HEK293 (cell line): Measurements from ENCODE around the gene ADCY4.
A peak's percentile ranks its signal among the peaks of the same experiment; 100 is the strongest.

Experiments
- CTCF ChIP-seq: fragments of 450-650 bp; formaldehyde crosslinking; IDR thresholded peaks from 2 replicates; pipeline ENCODE4 v1.5.1; 2016; ENCODE audit warnings: missing biosample characterization, missing genetic modification characterization
- GFI1B ChIP-seq: fragments of 450-650 bp; formaldehyde crosslinking; IDR thresholded peaks from 2 replicates; pipeline ENCODE4 v1.5.1; 2016; ENCODE audit warnings: missing biosample characterization, missing genetic modification characterization
- SCRT1 ChIP-seq: fragments of 450-650 bp; formaldehyde crosslinking; IDR thresholded peaks from 2 replicates; pipeline ENCODE4 v1.5.1; 2016; ENCODE audit warnings: missing biosample characterization, missing genetic modification characterization, borderline replicate concordance
- SP2 ChIP-seq: fragments of 450-650 bp; formaldehyde crosslinking; IDR thresholded peaks from 2 replicates; pipeline ENCODE4 v1.5.1; 2016; ENCODE audit warnings: missing biosample characterization, missing genetic modification characterization
- ZBTB48 ChIP-seq: fragments of 450-650 bp; formaldehyde crosslinking; IDR thresholded peaks from 2 replicates; pipeline ENCODE4 v1.5.1; 2016; ENCODE audit warnings: missing biosample characterization, missing genetic modification characterization
- ZFHX2 ChIP-seq: fragments of 450-650 bp; formaldehyde crosslinking; conservative IDR thresholded peaks from 2 replicates; pipeline ENCODE4 v1.5.1; 2016; ENCODE audit warnings: missing biosample characterization, missing genetic modification characterization
- ZFP37 ChIP-seq: fragments of 450-650 bp; formaldehyde crosslinking; IDR thresholded peaks from 2 replicates; pipeline ENCODE4 v1.5.1; 2016; ENCODE audit warnings: missing biosample characterization, missing genetic modification characterization
- ZFP41 ChIP-seq: fragments of 450-650 bp; formaldehyde crosslinking; IDR thresholded peaks from 2 replicates; pipeline ENCODE4 v1.5.1; 2016; ENCODE audit warnings: missing biosample characterization, missing genetic modification characterization, borderline replicate concordance
- ZNF121 ChIP-seq: fragments of 450-650 bp; formaldehyde crosslinking; IDR thresholded peaks from 2 replicates; pipeline ENCODE4 v1.5.1; 2016; ENCODE audit warnings: missing biosample characterization, missing genetic modification characterization
- ZNF133 ChIP-seq: fragments of 450-650 bp; formaldehyde crosslinking; IDR thresholded peaks from 2 replicates; pipeline ENCODE4 v1.5.1; 2016; ENCODE audit warnings: missing biosample characterization, missing genetic modification characterization
- ZNF324 ChIP-seq: fragments of 450-650 bp; formaldehyde crosslinking; IDR thresholded peaks from 2 replicates; pipeline ENCODE4 v1.5.1; 2016; ENCODE audit warnings: missing biosample characterization, missing genetic modification characterization
- ZNF391 ChIP-seq: fragments of 450-650 bp; formaldehyde crosslinking; IDR thresholded peaks from 2 replicates; pipeline ENCODE4 v1.5.1; 2016; ENCODE audit warnings: low read depth, missing biosample characterization, missing genetic modification characterization, borderline replicate concordance
- ZNF426 ChIP-seq: fragments of 450-650 bp; formaldehyde crosslinking; IDR thresholded peaks from 2 replicates; pipeline ENCODE4 v1.5.1; 2017; ENCODE audit warnings: missing biosample characterization, missing genetic modification characterization, mild to moderate bottlenecking, inconsistent platforms, moderate library complexity
- ZNF549 ChIP-seq: fragments of 450-650 bp; IDR thresholded peaks from 2 replicates; pipeline ENCODE4 v1.5.1; 2018; ENCODE audit warnings: missing biosample characterization, missing genetic modification characterization, mild to moderate bottlenecking, inconsistent platforms, moderate library complexity
- ZNF561 ChIP-seq: fragments of 450-650 bp; IDR thresholded peaks from 2 replicates; pipeline ENCODE4 v1.5.1; 2018; ENCODE audit warnings: missing biosample characterization, missing genetic modification characterization, borderline replicate concordance
- ZNF658 ChIP-seq: fragments of 450-650 bp; formaldehyde crosslinking; IDR thresholded peaks from 2 replicates; pipeline ENCODE4; 2016; ENCODE audit warnings: missing biosample characterization, missing genetic modification characterization
- ZNF704 ChIP-seq: fragments of 450-650 bp; formaldehyde crosslinking; IDR thresholded peaks from 2 replicates; pipeline ENCODE4 v1.5.1; 2016; ENCODE audit warnings: missing biosample characterization, missing genetic modification characterization
- ZNF747 ChIP-seq: fragments of 450-650 bp; formaldehyde crosslinking; IDR thresholded peaks from 2 replicates; pipeline ENCODE4 v1.5.1; 2016; ENCODE audit warnings: missing biosample characterization, missing genetic modification characterization
- ZNF768 ChIP-seq: fragments of 450-650 bp; formaldehyde crosslinking; IDR thresholded peaks from 2 replicates; pipeline ENCODE4 v1.5.1; 2018; ENCODE audit warnings: missing biosample characterization, mild to moderate bottlenecking, missing genetic modification characterization
- ZNF792 ChIP-seq: fragments of 450-650 bp; formaldehyde crosslinking; IDR thresholded peaks from 2 replicates; pipeline ENCODE4 v1.5.1; 2016; ENCODE audit warnings: missing biosample characterization, missing genetic modification characterization
- TF ChIP-seq, protein P1 (sequence below): fragments of 450-650 bp; formaldehyde crosslinking; IDR thresholded peaks from 2 replicates; pipeline ENCODE4 v1.5.1; 2016; ENCODE audit warnings: missing biosample characterization, missing genetic modification characterization
- TF ChIP-seq, protein P2 (sequence below): fragments of 450-650 bp; formaldehyde crosslinking; IDR thresholded peaks from 2 replicates; pipeline ENCODE4 v1.5.1; 2016; ENCODE audit warnings: missing biosample characterization, missing genetic modification characterization
- TF ChIP-seq, protein P3 (sequence below): fragments of 450-650 bp; formaldehyde crosslinking; IDR thresholded peaks from 2 replicates; pipeline ENCODE4 v1.5.1; 2016; ENCODE audit warnings: missing biosample characterization, missing genetic modification characterization
- TF ChIP-seq, protein P4 (sequence below): fragments of 450-650 bp; formaldehyde crosslinking; IDR thresholded peaks from 2 replicates; pipeline ENCODE4 v1.5.1; 2016; ENCODE audit warnings: missing biosample characterization, missing genetic modification characterization

The ADCY4 gene

DNA sequence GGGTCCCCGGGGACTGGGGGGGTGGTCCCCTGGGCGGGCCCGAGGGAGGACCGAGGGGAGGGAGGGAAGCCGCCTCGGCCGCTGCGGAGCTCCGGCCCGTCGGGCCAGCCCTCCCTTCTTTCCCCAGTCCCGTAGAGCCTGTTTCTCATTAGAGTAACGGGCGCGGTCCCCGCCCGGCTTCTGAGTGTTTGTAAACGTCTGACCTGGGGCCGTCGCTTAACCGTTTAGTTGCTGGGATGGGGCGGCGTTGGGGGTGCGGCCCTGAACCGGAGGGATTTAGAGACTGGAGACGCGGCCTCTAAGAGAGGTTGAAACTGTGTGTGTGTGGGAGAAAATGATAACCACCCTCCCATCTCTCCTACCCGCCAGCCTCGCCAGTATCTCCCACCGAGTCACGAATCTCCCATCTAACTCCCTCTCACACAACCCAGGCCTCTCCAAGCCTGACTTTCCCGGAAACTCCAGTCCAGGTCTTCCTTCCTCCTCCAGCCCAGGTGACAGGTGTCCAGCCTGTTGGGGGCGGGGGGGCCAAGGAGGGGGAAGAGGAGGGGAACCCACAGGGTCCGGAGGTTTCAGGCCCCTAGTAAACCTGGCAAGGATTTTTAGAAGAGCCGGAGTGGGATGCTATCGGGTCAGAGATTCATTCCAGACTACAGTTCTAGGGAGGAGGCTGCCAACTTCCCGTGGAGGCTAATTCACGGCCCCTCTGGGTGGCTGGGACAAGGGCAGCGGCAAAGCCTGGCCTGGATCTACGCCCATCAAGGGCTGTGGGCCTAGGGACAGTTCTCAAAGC is 32.0 kb upstream of the ADCY4 start (continued):
- TF ChIP-seq, protein P1, sequence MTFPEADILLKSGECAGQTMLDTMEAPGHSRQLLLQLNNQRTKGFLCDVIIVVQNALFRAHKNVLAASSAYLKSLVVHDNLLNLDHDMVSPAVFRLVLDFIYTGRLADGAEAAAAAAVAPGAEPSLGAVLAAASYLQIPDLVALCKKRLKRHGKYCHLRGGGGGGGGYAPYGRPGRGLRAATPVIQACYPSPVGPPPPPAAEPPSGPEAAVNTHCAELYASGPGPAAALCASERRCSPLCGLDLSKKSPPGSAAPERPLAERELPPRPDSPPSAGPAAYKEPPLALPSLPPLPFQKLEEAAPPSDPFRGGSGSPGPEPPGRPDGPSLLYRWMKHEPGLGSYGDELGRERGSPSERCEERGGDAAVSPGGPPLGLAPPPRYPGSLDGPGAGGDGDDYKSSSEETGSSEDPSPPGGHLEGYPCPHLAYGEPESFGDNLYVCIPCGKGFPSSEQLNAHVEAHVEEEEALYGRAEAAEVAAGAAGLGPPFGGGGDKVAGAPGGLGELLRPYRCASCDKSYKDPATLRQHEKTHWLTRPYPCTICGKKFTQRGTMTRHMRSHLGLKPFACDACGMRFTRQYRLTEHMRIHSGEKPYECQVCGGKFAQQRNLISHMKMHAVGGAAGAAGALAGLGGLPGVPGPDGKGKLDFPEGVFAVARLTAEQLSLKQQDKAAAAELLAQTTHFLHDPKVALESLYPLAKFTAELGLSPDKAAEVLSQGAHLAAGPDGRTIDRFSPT (tag by site-specific recombination), result no peak
- TF ChIP-seq ZFP41 (tag by site-specific recombination) (no peak), ZNF391 (tag by site-specific recombination) (peak; percentile 39; the same call in 1 of the 2 replicates), ZNF133 (no peak), ZNF121 (tag by site-specific recombination) (0 out of 2 replicates have a peak, but pooled peaks have one; percentile 76), ZNF658 (tag by site-specific recombination) (no peak), ZNF704 (no peak), GFI1B (tag by site-specific recombination) (peak; percentile 41; the same call in 1 of the 2 replicates), ZNF426 (no peak), ZFP37 (no peak), CTCF (tag by site-specific recombination) (no peak), SP2 (tag by site-specific recombination) (peak; percentile 88), ZNF561 (tag by site-specific recombination) (peak; percentile 88), SCRT1 (tag by site-specific recombination) (peak; percentile 100), ZNF792 (tag by site-specific recombination) (no peak), ZBTB48 (tag by site-specific recombination) (peak; percentile 87), ZNF549 (tag by site-specific recombination) (no peak), ZFHX2 (tag by site-specific recombination) (peak; percentile 60), ZNF324 (peak; percentile 59), ZNF768 (no peak), ZNF747 (tag by site-specific recombination) (no peak)
- TF ChIP-seq, protein P2, sequence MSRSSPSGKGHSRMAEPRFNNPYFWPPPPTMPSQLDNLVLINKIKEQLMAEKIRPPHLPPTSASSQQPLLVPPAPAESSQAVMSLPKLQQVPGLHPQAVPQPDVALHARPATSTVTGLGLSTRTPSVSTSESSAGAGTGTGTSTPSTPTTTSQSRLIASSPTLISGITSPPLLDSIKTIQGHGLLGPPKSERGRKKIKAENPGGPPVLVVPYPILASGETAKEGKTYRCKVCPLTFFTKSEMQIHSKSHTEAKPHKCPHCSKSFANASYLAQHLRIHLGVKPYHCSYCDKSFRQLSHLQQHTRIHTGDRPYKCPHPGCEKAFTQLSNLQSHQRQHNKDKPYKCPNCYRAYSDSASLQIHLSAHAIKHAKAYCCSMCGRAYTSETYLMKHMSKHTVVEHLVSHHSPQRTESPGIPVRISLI, result no peak
- TF ChIP-seq, protein P3, sequence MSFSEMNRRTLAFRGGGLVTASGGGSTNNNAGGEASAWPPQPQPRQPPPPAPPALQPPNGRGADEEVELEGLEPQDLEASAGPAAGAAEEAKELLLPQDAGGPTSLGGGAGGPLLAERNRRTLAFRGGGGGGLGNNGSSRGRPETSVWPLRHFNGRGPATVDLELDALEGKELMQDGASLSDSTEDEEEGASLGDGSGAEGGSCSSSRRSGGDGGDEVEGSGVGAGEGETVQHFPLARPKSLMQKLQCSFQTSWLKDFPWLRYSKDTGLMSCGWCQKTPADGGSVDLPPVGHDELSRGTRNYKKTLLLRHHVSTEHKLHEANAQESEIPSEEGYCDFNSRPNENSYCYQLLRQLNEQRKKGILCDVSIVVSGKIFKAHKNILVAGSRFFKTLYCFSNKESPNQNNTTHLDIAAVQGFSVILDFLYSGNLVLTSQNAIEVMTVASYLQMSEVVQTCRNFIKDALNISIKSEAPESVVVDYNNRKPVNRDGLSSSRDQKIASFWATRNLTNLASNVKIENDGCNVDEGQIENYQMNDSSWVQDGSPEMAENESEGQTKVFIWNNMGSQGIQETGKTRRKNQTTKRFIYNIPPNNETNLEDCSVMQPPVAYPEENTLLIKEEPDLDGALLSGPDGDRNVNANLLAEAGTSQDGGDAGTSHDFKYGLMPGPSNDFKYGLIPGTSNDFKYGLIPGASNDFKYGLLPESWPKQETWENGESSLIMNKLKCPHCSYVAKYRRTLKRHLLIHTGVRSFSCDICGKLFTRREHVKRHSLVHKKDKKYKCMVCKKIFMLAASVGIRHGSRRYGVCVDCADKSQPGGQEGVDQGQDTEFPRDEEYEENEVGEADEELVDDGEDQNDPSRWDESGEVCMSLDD, result peak; percentile 84; the same call in 1 of the 2 replicates
- TF ChIP-seq, protein P4, sequence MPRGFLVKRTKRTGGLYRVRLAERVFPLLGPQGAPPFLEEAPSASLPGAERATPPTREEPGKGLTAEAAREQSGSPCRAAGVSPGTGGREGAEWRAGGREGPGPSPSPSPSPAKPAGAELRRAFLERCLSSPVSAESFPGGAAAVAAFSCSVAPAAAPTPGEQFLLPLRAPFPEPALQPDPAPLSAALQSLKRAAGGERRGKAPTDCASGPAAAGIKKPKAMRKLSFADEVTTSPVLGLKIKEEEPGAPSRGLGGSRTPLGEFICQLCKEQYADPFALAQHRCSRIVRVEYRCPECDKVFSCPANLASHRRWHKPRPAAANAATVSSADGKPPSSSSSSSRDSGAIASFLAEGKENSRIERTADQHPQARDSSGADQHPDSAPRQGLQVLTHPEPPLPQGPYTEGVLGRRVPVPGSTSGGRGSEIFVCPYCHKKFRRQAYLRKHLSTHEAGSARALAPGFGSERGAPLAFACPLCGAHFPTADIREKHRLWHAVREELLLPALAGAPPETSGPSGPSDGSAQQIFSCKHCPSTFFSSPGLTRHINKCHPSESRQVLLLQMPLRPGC (tag by site-specific recombination), result 0 out of 2 replicates have a peak, but pooled peaks have one; percentile 13
